H9 (cell line): ENCODE measurements around the gene ASB10. TPM values are rescaled to one million over a fixed set of nuclear protein-coding genes. Genes with fewer than 3 reads are reported as not detected.

ENCODE experiments used
- DNase-seq: peaks from one replicate; pipeline ENCODE4 v3.0.0-alpha.2; 2017
- H2AFZ ChIP-seq: one replicate; pipeline ENCODE4 v1.6.1; 2013; ENCODE audit warnings: mild to moderate bottlenecking, low read length, control low read depth, moderate library complexity
- H2AK5ac ChIP-seq: 2 replicates; pipeline ENCODE4 v1.6.1; 2013; ENCODE audit warnings: low read length, control low read depth, mixed read lengths; ENCODE audit not compliant: insufficient read length
- H2BK120ac ChIP-seq: one replicate; pipeline ENCODE4 v1.6.1; 2013; ENCODE audit warnings: low read depth, mild to moderate bottlenecking, low read length, control low read depth, inconsistent platforms; ENCODE audit not compliant: poor library complexity, severe bottlenecking
- H2BK12ac ChIP-seq: 2 replicates; pipeline ENCODE4 v1.6.1; 2013; ENCODE audit warnings: low read length, control low read depth, mixed read lengths, low read depth; ENCODE audit not compliant: insufficient read length
- H2BK15ac ChIP-seq: 2 replicates; pipeline ENCODE4 v1.6.1; 2013; ENCODE audit warnings: low read depth, low read length, control low read depth
- H2BK20ac ChIP-seq: one replicate; pipeline ENCODE4 v1.6.1; 2013; ENCODE audit warnings: low read depth, mild to moderate bottlenecking, low read length, control low read depth, inconsistent platforms; ENCODE audit not compliant: poor library complexity, severe bottlenecking
- H2BK5ac ChIP-seq: 2 replicates; pipeline ENCODE4 v1.6.1; 2013; ENCODE audit warnings: low read length, control low read depth, mixed read lengths; ENCODE audit not compliant: insufficient read length
- H3K14ac ChIP-seq: 2 replicates; pipeline ENCODE4 v1.6.1; 2013; ENCODE audit warnings: low read length, control low read depth; ENCODE audit not compliant: insufficient read depth
- H3K18ac ChIP-seq: 2 replicates; pipeline ENCODE4 v1.6.1; 2013; ENCODE audit warnings: low read depth, mild to moderate bottlenecking, mixed read lengths, low read length, control low read depth; ENCODE audit not compliant: insufficient read length
- H3K23ac ChIP-seq: 2 replicates; pipeline ENCODE4 v1.6.1; 2013; ENCODE audit warnings: low read length, control low read depth, mixed read lengths, low read depth; ENCODE audit not compliant: insufficient read length
- H3K23me2 ChIP-seq: 2 replicates; pipeline ENCODE4 v1.6.1; 2013; ENCODE audit warnings: low read depth, mild to moderate bottlenecking, mixed read lengths, low read length, control low read depth; ENCODE audit not compliant: insufficient read length, poor library complexity, severe bottlenecking
- H3K27ac ChIP-seq: 2 replicates; pipeline ENCODE4 v1.5.1; 2013; ENCODE audit warnings: low read length, control low read depth, mixed read lengths, low read depth; ENCODE audit not compliant: insufficient read length
- H3K27me3 ChIP-seq: 2 replicates; pipeline ENCODE4 v1.6.1; 2013; ENCODE audit warnings: low read length, control low read depth, inconsistent platforms; ENCODE audit not compliant: insufficient read depth
- H3K4ac ChIP-seq: 2 replicates; pipeline ENCODE4 v1.6.1; 2013; ENCODE audit warnings: low read depth, mild to moderate bottlenecking, control low read depth, inconsistent platforms, low read length, moderate library complexity
- H3K4me1 ChIP-seq: 2 replicates; pipeline ENCODE4 v1.6.1; 2013; ENCODE audit warnings: low read length, control low read depth, inconsistent platforms; ENCODE audit not compliant: insufficient read depth
- H3K4me2 ChIP-seq: 2 replicates; pipeline ENCODE4 v1.6.1; 2013; ENCODE audit warnings: low read length, control low read depth, mixed read lengths; ENCODE audit not compliant: insufficient read length, insufficient read depth
- H3K56ac ChIP-seq: 2 replicates; pipeline ENCODE4 v1.6.1; 2013; ENCODE audit warnings: low read depth, mild to moderate bottlenecking, mixed read lengths, low read length, control low read depth; ENCODE audit not compliant: insufficient read length
- H3K79me1 ChIP-seq: 2 replicates; pipeline ENCODE4 v1.6.1; 2013; ENCODE audit warnings: low read depth, mild to moderate bottlenecking, moderate library complexity, low read length, control low read depth, inconsistent platforms; ENCODE audit not compliant: insufficient read depth, poor library complexity, severe bottlenecking
- H3K79me2 ChIP-seq: 2 replicates; pipeline ENCODE4 v1.6.1; 2013; ENCODE audit warnings: low read length, control low read depth, inconsistent platforms; ENCODE audit not compliant: insufficient read depth
- H3K9ac ChIP-seq: 2 replicates; pipeline ENCODE4 v1.6.1; 2013; ENCODE audit warnings: low read length, control low read depth, mixed read lengths; ENCODE audit not compliant: insufficient read length; ENCODE audit errors: extremely low read depth
- H3K9me3 ChIP-seq: one replicate; pipeline ENCODE4 v1.6.1; 2013; ENCODE audit warnings: low read depth, low read length, inconsistent platforms; ENCODE audit not compliant: control insufficient read depth
- H3T11ph ChIP-seq: one replicate; pipeline ENCODE4 v1.6.1; 2013; ENCODE audit warnings: mild to moderate bottlenecking, low read length, control low read depth, inconsistent platforms
- H4K20me1 ChIP-seq: one replicate; pipeline ENCODE4 v1.6.1; 2013; ENCODE audit not compliant: control insufficient read depth, insufficient read length, insufficient read depth
- H4K5ac ChIP-seq: 2 replicates; pipeline ENCODE4 v1.6.1; 2013; ENCODE audit warnings: low read depth, mild to moderate bottlenecking, mixed read lengths, low read length, control low read depth; ENCODE audit not compliant: insufficient read length
- H4K8ac ChIP-seq: replicated peaks from 2 replicates; pipeline ENCODE4 v1.6.1; 2013; ENCODE audit warnings: low read length, control low read depth, mixed read lengths, low read depth; ENCODE audit not compliant: insufficient read length
- H4K91ac ChIP-seq: 2 replicates; pipeline ENCODE4 v1.6.1; 2013; ENCODE audit warnings: low read depth, mild to moderate bottlenecking, moderate library complexity, mixed read lengths, low read length, control low read depth; ENCODE audit not compliant: insufficient read length
- H3K27ac Mint-ChIP-seq, 3 experiments: 2 replicates in 2 of 3; 3 replicates in 1 of 3; pipeline ENCODE4 v1.8.0; 2020 to 2021; ENCODE audit warnings: mixed read lengths in 3 of 3, mild to moderate bottlenecking in 1 of 3, moderate library complexity in 1 of 3
- H3K27me3 Mint-ChIP-seq: 2 replicates; pipeline ENCODE4 v1.8.0; 2021; ENCODE audit warnings: low read depth, mild to moderate bottlenecking, moderate library complexity, mixed read lengths
- H3K36me3 Mint-ChIP-seq, 3 experiments: 2 replicates in 2 of 3; 3 replicates in 1 of 3; pipeline ENCODE4 v1.8.0; 2020 to 2021; ENCODE audit warnings: low read depth in 3 of 3, mixed read lengths in 3 of 3; ENCODE audit not compliant: insufficient read depth in 1 of 3
- H3K4me1 Mint-ChIP-seq, 2 experiments: 2 replicates each; pipeline ENCODE4 v1.8.0; 2020; ENCODE audit warnings: mixed read lengths in 2 of 2
- H3K4me3 Mint-ChIP-seq, 2 experiments: 2 replicates in 1 of 2; 3 replicates in 1 of 2; pipeline ENCODE4 v1.8.0; 2020 to 2021; ENCODE audit warnings: mild to moderate bottlenecking in 2 of 2, mixed read lengths in 2 of 2, moderate library complexity in 1 of 2
- H3K9me3 Mint-ChIP-seq, 2 experiments: 2 replicates in 1 of 2; 3 replicates in 1 of 2; pipeline ENCODE4 v1.8.0; 2020; ENCODE audit warnings: mild to moderate bottlenecking in 2 of 2, mixed read lengths in 2 of 2, moderate library complexity in 1 of 2
- WGBS: extraction: QIAGEN DNeasy Blood & Tissue Kit; methylation state at CpG from one replicate; pipeline ENCODE4 v1.1.7; 2013; ENCODE audit warnings: missing lambda C conversion rate, low lambda C conversion rate, mixed read lengths; ENCODE audit not compliant: insufficient read length; ENCODE audit errors: extremely low coverage; 5-methylcytosine and 5-hydroxymethylcytosine counted together
- total RNA-seq: library from RNA; stranded (reverse); gene quantifications from 2 replicates; pipeline ENCODE4 v1.2.1, GENCODE V29; 2021
- TF ChIP-seq, protein P1 (sequence below): fragments of 200-600 bp; sonication (generic); conservative IDR thresholded peaks from 3 replicates; pipeline ENCODE4 v1.8.0; 2021; ENCODE audit warnings: antibody characterized with exemption, mild to moderate bottlenecking

Gene ASB10
- total RNA-seq, 1 experiment from 2014 or later = not detected

DNA sequence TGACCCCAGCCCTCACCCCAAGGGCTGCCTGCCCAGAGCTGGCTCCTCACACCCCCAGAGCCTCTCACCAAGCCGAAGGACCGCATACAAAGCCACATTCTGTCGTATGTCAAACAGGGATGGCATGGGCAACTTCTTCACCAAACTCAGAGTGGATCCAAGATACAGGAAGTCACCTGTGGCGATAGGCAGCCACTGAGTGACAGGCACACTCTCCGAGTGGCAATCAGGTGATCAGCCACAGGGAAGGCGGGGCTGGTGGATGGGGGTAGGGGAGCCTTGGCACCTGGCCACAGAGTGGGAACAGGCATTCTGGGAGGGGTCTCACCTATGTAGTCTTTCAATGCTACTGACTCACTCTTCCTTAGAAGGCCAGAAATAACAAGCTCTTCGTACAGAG, 7.1 kb upstream of the ASB10 start:
- no peak overlapping the region for H2AFZ ChIP-seq
- H3K56ac ChIP-seq = no peak overlapping the region
- no peak overlapping the region for H2BK12ac ChIP-seq
- H2BK120ac ChIP-seq = no peak overlapping the region
- no peak overlapping the region for H2BK15ac ChIP-seq
- no peaks in the 10 kb centered on the region for H3K9me3 ChIP-seq
- H4K20me1 ChIP-seq = no peaks in the 10 kb centered on the region
- no peak overlapping the region for H3K18ac ChIP-seq
- no peak overlapping the region for H2AK5ac ChIP-seq
- no peak overlapping the region for H3T11ph ChIP-seq
- H3K4me2 ChIP-seq = no peak overlapping the region
- no CpG with 5 or more reads among the region's 7 CpGs for WGBS
- no peak overlapping the region; a peak in 1 of 7 replicates for H3K27ac Mint-ChIP-seq
- H3K4ac ChIP-seq = no peak overlapping the region
- no peaks in the 10 kb centered on the region; the same call in 1 of the 2 replicates for H3K4me1 ChIP-seq
- no peak overlapping the region for H2BK20ac ChIP-seq
- no peak overlapping the region for H4K91ac ChIP-seq
- H3K4me1 Mint-ChIP-seq = peaks cover 0 to under 1% of the 10 kb centered on the region in 2 experiments; a peak in 2 of 4 replicates
- H4K8ac ChIP-seq = no peak overlapping the region
- H3K9me3 Mint-ChIP-seq = no peaks in the 10 kb centered on the region
- H2BK5ac ChIP-seq = no peak overlapping the region
- no peak overlapping the region for H3K9ac ChIP-seq
- TF ChIP-seq, protein P1, sequence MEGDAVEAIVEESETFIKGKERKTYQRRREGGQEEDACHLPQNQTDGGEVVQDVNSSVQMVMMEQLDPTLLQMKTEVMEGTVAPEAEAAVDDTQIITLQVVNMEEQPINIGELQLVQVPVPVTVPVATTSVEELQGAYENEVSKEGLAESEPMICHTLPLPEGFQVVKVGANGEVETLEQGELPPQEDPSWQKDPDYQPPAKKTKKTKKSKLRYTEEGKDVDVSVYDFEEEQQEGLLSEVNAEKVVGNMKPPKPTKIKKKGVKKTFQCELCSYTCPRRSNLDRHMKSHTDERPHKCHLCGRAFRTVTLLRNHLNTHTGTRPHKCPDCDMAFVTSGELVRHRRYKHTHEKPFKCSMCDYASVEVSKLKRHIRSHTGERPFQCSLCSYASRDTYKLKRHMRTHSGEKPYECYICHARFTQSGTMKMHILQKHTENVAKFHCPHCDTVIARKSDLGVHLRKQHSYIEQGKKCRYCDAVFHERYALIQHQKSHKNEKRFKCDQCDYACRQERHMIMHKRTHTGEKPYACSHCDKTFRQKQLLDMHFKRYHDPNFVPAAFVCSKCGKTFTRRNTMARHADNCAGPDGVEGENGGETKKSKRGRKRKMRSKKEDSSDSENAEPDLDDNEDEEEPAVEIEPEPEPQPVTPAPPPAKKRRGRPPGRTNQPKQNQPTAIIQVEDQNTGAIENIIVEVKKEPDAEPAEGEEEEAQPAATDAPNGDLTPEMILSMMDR = no peak
- H3K23me2 ChIP-seq = no peaks in the 10 kb centered on the region
- no peaks in the 10 kb centered on the region for H3K36me3 Mint-ChIP-seq
- H3K79me1 ChIP-seq = no peaks in the 10 kb centered on the region
- no peak overlapping the region for H3K14ac ChIP-seq
- H3K79me2 ChIP-seq = no peaks in the 10 kb centered on the region
- no peaks in the 10 kb centered on the region; the same call in 1 of the 2 replicates for H3K27me3 ChIP-seq
- H3K27me3 Mint-ChIP-seq = peaks cover 26% of the 10 kb centered on the region
- H3K27ac ChIP-seq = no peak overlapping the region
- no peak overlapping the region for H4K5ac ChIP-seq
- DNase-seq = no peak
- no peak overlapping the region for H3K23ac ChIP-seq
- H3K4me3 Mint-ChIP-seq = no peak overlapping the region
